Lung (tissue), 12 donors: ENCODE measurements around the gene FRAS1. TPM values are rescaled to one million over a fixed set of nuclear protein-coding genes. Genes with fewer than 3 reads are reported as not detected.

Source experiments
- ATAC-seq: fragments of 200-7000 bp; cut with Tn5 transposase; one replicate; pipeline ENCODE4 v1.9.1; 2020; ENCODE audit warnings: moderate number of reproducible peaks; ENCODE audit not compliant: insufficient read depth, low FRiP score
- DNase-seq, 3 donors: peaks; one replicate each; pipeline ENCODE4 v3.0.0-alpha.2; 2013 to 2017
- H3K27ac ChIP-seq, 2 donors: one replicate each; pipeline ENCODE4 v1.5.1; 2013; ENCODE audit warnings: mild to moderate bottlenecking in 2 of 2, moderate library complexity in 2 of 2, control low read depth in 1 of 2, inconsistent platforms in 1 of 2, low read depth in 1 of 2, low read length in 1 of 2
- H3K27me3 ChIP-seq, 3 donors: one replicate each; pipeline ENCODE4 v1.5.1; 2013; ENCODE audit warnings: low read length in 2 of 3; ENCODE audit not compliant: control insufficient read depth in 3 of 3, insufficient read depth in 3 of 3
- H3K36me3 ChIP-seq, 4 donors: one replicate each; pipeline ENCODE4 v1.5.1; 2013; ENCODE audit warnings: low read length in 4 of 4, mild to moderate bottlenecking in 1 of 4, moderate library complexity in 1 of 4; ENCODE audit not compliant: control insufficient read depth in 4 of 4, insufficient read depth in 4 of 4
- H3K4me1 ChIP-seq, 5 donors: one replicate each; pipeline ENCODE4 v1.5.1; 2013; ENCODE audit warnings: low read length in 5 of 5, mild to moderate bottlenecking in 2 of 5, moderate library complexity in 1 of 5; ENCODE audit not compliant: control insufficient read depth in 5 of 5, insufficient read depth in 5 of 5
- H3K4me3 ChIP-seq: one replicate; pipeline ENCODE4 v1.5.1; 2013; ENCODE audit warnings: mild to moderate bottlenecking, control low read depth, moderate library complexity
- H3K9ac ChIP-seq, 2 donors: one replicate each; pipeline ENCODE4 v1.5.1; 2013; ENCODE audit warnings: low read length in 2 of 2, control low read depth in 1 of 2; ENCODE audit not compliant: insufficient read depth in 1 of 2
- H3K9me3 ChIP-seq, 4 donors: one replicate each; pipeline ENCODE4 v1.5.1; 2013; ENCODE audit warnings: low read length in 3 of 4, mild to moderate bottlenecking in 1 of 4, moderate library complexity in 1 of 4; ENCODE audit not compliant: control insufficient read depth in 4 of 4, insufficient read depth in 3 of 4
- WGBS, 2 donors: extraction: QIAGEN DNeasy Blood & Tissue Kit; methylation state at CpG; one replicate each; pipeline ENCODE4 v1.1.7; 2013; 5-methylcytosine and 5-hydroxymethylcytosine counted together
- polyA plus RNA-seq, 2 donors: library from polyadenylated mRNA; stranded (reverse); fragments of 200-250 nt; gene quantifications; one replicate each; pipeline ENCODE4 v1.2.1, GENCODE V29; 2013
- total RNA-seq, 2 donors: library from RNA; depleted of rRNA in 1 of 2; stranded (reverse); fragments of >200 nt in 1 of 2; gene quantifications; one replicate each; pipeline ENCODE4 v1.2.1, GENCODE V29; 2014 to 2021
- TF ChIP-seq, protein P1 (sequence below): IDR thresholded peaks from 2 replicates; pipeline ENCODE4 v1.5.1; 2012; ENCODE audit warnings: mild to moderate bottlenecking; ENCODE audit errors: control extremely low read depth, extremely low read depth
- donor health status: control.
- donor health status: control.
- donor health status: Bipolar disorder and iron deficiency.
- donor health status: healthy.
- donor health status: DM: yes; HTN: yes; CAD: no.

Gene FRAS1
- total and polyA plus RNA-seq, 4 donors, result 0.45 to 53.8 (median 6.9) TPM

DNA sequence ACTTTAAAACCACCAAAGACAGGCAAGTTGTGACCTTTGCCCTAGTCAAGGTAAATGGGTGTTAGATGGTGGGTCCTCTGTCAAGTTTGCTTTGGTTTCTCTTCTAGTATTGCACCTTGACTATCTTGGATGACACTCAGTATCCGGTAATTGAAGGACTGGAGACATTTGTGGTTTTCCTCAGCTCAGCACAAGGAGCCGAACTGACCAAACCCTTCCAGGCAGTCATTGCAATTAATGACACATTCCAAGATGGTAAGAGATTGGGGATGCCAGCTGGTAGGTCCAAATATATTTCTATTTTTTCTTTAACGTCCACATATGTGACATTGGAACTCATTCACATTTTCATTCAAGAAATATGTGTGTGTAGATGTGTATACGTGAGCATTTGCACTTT, 425.2 kb downstream of the FRAS1 start:
- 94 to 97% methylated on average over 4 of the region's 4 CpGs for WGBS, 2 donors
- no peak overlapping the region for H3K27ac ChIP-seq
- no peak for DNase-seq
- H3K36me3 ChIP-seq, result peaks cover 0 to 5% (median 4%) of the 10 kb centered on the region in 4 donors
- no peak overlapping the region for H3K4me3 ChIP-seq
- H3K9ac ChIP-seq, result no peak overlapping the region
- no peaks in the 10 kb centered on the region for H3K27me3 ChIP-seq
- no peaks in the 10 kb centered on the region for H3K4me1 ChIP-seq
- TF ChIP-seq, protein P1, sequence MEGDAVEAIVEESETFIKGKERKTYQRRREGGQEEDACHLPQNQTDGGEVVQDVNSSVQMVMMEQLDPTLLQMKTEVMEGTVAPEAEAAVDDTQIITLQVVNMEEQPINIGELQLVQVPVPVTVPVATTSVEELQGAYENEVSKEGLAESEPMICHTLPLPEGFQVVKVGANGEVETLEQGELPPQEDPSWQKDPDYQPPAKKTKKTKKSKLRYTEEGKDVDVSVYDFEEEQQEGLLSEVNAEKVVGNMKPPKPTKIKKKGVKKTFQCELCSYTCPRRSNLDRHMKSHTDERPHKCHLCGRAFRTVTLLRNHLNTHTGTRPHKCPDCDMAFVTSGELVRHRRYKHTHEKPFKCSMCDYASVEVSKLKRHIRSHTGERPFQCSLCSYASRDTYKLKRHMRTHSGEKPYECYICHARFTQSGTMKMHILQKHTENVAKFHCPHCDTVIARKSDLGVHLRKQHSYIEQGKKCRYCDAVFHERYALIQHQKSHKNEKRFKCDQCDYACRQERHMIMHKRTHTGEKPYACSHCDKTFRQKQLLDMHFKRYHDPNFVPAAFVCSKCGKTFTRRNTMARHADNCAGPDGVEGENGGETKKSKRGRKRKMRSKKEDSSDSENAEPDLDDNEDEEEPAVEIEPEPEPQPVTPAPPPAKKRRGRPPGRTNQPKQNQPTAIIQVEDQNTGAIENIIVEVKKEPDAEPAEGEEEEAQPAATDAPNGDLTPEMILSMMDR, result no peak
- peaks cover 0 to 1% (median 0%) of the 10 kb centered on the region in 4 donors for H3K9me3 ChIP-seq
- ATAC-seq, result no peak

DNA sequence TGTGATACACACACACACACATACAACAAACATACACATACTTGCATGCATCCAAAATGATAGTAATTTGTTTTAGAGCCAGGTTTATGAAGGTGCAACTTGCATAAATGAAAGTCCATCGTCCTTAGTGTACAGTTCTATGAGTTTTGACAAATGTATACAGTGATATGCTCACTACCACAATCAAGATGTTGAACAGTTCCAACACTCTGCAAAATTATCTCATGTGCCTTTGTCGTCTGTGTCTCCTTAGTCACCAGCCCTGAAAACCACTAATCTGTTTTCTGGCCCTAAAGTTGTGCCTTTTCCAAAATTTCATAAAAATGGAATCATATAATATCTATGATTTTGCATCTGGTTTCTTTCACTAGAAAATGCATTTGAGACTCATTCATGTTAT, 426.7 kb downstream of the FRAS1 start:
- WGBS, 2 donors, result 93 to 94% methylated on average over 2 of the region's 2 CpGs
- H3K27me3 ChIP-seq, result no peaks in the 10 kb centered on the region
- TF ChIP-seq, protein P1, result no peak

DNA sequence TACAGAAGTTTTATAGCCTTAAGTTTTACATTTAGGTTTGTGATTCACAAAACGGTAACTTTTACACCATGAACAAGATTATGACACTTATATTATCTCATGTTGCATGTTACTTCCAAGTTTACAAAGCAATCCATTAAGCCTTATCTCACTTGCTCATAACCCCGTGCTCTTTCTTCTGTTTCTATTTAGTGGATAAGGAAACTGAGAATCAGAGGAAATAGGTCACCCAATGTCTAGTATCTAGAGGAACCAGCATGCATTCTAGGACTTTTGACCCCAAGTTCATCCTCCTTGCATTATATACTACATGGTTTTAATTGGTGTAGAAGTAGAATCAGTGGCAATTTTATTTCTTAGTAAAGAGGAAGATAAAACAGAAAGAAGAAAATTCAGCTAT, 427.5 kb downstream of the FRAS1 start:
- Histone ChIP-seq H3K4me3 (no peak overlapping the region), H3K27ac (no peak overlapping the region), H3K9me3 (no peaks in the 10 kb centered on the region), H3K4me1 (no peaks in the 10 kb centered on the region), H3K36me3 (peaks cover 0 to 5% (median 2%) of the 10 kb centered on the region in 4 donors), H3K27me3 (no peaks in the 10 kb centered on the region), H3K9ac (no peak overlapping the region)
- TF ChIP-seq, protein P1, result no peak
- ATAC-seq (no peak), DNase-seq (no peak)
- 27 to 34% methylated on average over 2 of the region's 2 CpGs for WGBS, 2 donors

More for the DNA sequence above, 426.7 kb downstream of the FRAS1 start:
- Histone ChIP-seq H3K9ac (no peak overlapping the region), H3K4me1 (no peaks in the 10 kb centered on the region), H3K4me3 (no peak overlapping the region), H3K36me3 (peaks cover 0 to 5% (median 2%) of the 10 kb centered on the region in 4 donors), H3K9me3 (no peaks in the 10 kb centered on the region), H3K27ac (no peak overlapping the region)
- ATAC-seq (no peak), DNase-seq (no peak)

DNA sequence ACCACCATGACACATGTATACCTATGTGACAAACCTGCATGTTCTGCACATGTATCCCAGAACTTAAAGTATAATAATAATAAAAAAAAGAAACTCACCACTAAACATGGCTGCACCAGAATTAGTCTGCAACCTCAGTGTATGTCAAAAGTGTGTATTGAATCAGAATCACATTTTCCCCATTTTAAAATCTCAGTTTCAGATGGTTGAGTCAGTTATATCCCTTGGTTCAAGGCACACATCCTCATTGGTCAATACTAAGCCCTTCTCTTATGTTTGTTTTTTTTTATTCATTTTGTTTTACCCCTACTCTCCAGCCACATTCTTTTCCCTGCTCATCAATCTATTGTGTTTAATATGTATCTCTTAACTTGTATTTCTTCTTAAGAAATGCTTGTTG, 436.6 kb downstream of the FRAS1 start:
- Histone ChIP-seq H3K27ac (no peak overlapping the region), H3K27me3 (no peaks in the 10 kb centered on the region), H3K9me3 (no peaks in the 10 kb centered on the region), H3K4me3 (no peak overlapping the region), H3K4me1 (no peaks in the 10 kb centered on the region), H3K36me3 (peaks cover 0 to 5% (median 0%) of the 10 kb centered on the region in 4 donors), H3K9ac (no peak overlapping the region)
- TF ChIP-seq, protein P1, result no peak
- ATAC-seq (no peak), DNase-seq (no peak)
